Osteocyte (in vitro differentiated cells): ENCODE measurements around the gene RNF41. TPM values are rescaled to one million over a fixed set of nuclear protein-coding genes. Genes with fewer than 3 reads are reported as not detected.
A peak's percentile ranks its signal among the peaks of the same experiment; 100 is the strongest.

Source experiments
- DNase-seq: peaks from one replicate; pipeline ENCODE4 v3.0.0; 2021; ENCODE audit warnings: mixed read lengths; ENCODE audit not compliant: unreplicated experiment; ENCODE audit errors: extremely low spot score
- H3K27ac Mint-ChIP-seq: one replicate; pipeline ENCODE4 v1.8.0; 2021; ENCODE audit warnings: mild to moderate bottlenecking, mixed read lengths; ENCODE audit not compliant: unreplicated experiment
- H3K27me3 Mint-ChIP-seq: one replicate; pipeline ENCODE4 v1.8.0; 2021; ENCODE audit warnings: mixed read lengths; ENCODE audit not compliant: unreplicated experiment
- H3K36me3 Mint-ChIP-seq: one replicate; pipeline ENCODE4 v1.8.0; 2021; ENCODE audit warnings: mixed read lengths; ENCODE audit not compliant: unreplicated experiment
- H3K4me1 Mint-ChIP-seq: one replicate; pipeline ENCODE4 v1.8.0; 2021; ENCODE audit warnings: mixed read lengths; ENCODE audit not compliant: unreplicated experiment
- H3K4me3 Mint-ChIP-seq: one replicate; pipeline ENCODE4 v1.8.0; 2021; ENCODE audit warnings: mild to moderate bottlenecking, moderate library complexity, mixed read lengths; ENCODE audit not compliant: unreplicated experiment
- H3K9me3 Mint-ChIP-seq: one replicate; pipeline ENCODE4 v1.8.0; 2021; ENCODE audit warnings: mixed read lengths; ENCODE audit not compliant: unreplicated experiment
- CTCF ChIP-seq: fragments of 200-600 bp; sonication (generic); IDR thresholded peaks from 2 replicates; pipeline ENCODE4 v1.5.0; 2021; ENCODE audit warnings: antibody characterized with exemption, mild to moderate bottlenecking, moderate library complexity
- total RNA-seq: library from RNA; stranded (reverse); gene quantifications from 2 replicates; pipeline ENCODE4 v1.2.1, GENCODE V29; 2021

RNF41 gene
- total RNA-seq, 1 donor from 2014 or later = 71.2 TPM

GRCh38 chr12:56208006-56208405, 13.7 kb downstream of the RNF41 start:
- no peak overlapping the region for H3K4me3 Mint-ChIP-seq
- no peak overlapping the region for H3K27ac Mint-ChIP-seq
- H3K36me3 Mint-ChIP-seq = peaks cover 43% of the 10 kb centered on the region
- H3K9me3 Mint-ChIP-seq = no peaks in the 10 kb centered on the region
- no peak for DNase-seq
- no peak for TF ChIP-seq CTCF
- H3K4me1 Mint-ChIP-seq = no peaks in the 10 kb centered on the region
- H3K27me3 Mint-ChIP-seq = no peaks in the 10 kb centered on the region

DNA sequence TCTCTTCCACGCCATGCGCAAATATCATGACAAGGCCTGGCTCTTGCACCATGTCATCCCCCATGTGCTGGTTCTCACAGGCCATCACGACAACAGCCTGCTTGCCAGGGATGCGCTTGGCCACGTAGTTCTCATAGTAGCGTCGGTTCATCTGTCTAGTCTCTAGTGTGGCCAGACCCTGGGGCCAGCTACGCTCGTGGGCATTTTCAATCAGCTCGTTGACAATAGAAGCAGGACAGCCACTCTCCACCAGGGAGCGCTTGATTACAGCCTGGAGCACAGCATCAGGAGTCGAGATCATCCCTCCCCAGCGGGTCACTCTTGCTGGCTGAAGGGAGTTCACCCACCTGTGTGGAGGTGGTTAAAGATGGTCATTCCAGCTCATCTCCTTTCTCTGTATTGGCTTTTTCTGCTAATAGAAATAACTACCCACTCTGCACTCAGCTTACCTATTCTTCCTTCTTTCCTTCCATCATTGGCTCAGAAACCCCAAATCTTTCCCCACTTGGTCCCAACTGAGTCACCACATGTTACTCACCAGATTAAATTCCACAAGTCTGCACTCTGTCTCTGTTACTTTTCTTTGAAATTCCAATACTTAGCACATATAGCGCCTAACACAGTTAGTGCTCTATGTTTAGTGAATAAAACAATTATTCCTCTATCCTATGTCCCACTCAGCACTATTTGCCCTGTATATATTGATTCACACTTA, 15.1 kb downstream of the RNF41 start:
- Mint-ChIP-seq H3K4me1 (no peaks in the 10 kb centered on the region), H3K4me3 (no peak overlapping the region), H3K27me3 (no peaks in the 10 kb centered on the region), H3K9me3 (no peaks in the 10 kb centered on the region), H3K27ac (no peak overlapping the region), H3K36me3 (peaks cover 35% of the 10 kb centered on the region)
- peak; percentile 59 for TF ChIP-seq CTCF
- DNase-seq = no peak

GRCh38 chr12:56205445-56205844, 16.3 kb downstream of the RNF41 start:
- Mint-ChIP-seq H3K9me3 (no peaks in the 10 kb centered on the region), H3K27ac (no peak overlapping the region), H3K4me1 (no peaks in the 10 kb centered on the region), H3K4me3 (no peak overlapping the region), H3K36me3 (peaks cover 31% of the 10 kb centered on the region), H3K27me3 (no peaks in the 10 kb centered on the region)
- TF ChIP-seq CTCF = peak; percentile 7
- no peak for DNase-seq

DNA sequence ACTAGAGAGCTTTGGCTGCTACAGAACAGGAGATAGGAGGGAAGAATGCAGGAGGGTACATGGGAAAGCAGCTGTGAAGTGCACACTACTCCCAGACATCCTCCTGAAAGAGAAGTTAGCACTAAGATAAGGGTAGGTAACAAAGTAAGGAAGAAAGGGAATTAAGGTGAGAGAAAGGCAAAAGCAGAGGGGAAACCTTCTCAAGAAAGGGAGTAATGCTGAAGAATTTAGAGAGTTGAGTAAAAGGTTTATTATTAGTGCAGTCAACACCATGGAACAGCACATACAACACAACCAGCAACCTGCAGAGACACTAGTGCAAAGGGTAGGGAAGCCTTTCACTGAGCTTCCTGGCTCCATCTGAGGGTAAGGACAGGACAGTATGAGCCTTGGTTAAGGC, 17.4 kb downstream of the RNF41 start:
- TF ChIP-seq CTCF = no peak
- no peaks in the 10 kb centered on the region for H3K27me3 Mint-ChIP-seq
- DNase-seq = no peak
- no peaks in the 10 kb centered on the region for H3K9me3 Mint-ChIP-seq
- H3K4me1 Mint-ChIP-seq = no peaks in the 10 kb centered on the region
- H3K36me3 Mint-ChIP-seq = peaks cover 24% of the 10 kb centered on the region
- no peak overlapping the region for H3K4me3 Mint-ChIP-seq
- H3K27ac Mint-ChIP-seq = no peak overlapping the region

DNA sequence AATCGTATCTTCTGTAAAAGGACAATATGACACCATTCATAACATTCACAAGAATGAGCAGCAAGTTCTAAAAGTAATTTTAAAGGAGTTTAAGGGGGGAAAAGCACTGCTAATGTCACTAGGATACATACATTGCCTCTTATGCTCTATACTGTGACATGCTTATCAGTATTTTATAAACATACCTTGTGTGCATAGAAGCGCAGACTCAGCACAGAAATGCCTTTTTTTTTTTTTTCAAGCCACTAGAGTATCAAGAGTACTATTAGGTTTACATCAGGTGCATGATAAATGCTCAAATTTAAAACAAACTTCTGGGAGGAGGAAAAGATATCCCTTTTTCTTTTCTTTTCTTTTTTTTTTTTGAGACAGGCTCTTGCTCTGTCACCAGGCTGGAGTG, 18.9 kb downstream of the RNF41 start:
- Mint-ChIP-seq H3K36me3 (peaks cover 24% of the 10 kb centered on the region), H3K4me1 (peaks cover 2% of the 10 kb centered on the region), H3K9me3 (no peaks in the 10 kb centered on the region), H3K27ac (peak overlapping the region; percentile 15), H3K27me3 (no peaks in the 10 kb centered on the region), H3K4me3 (no peak overlapping the region)
- no peak for TF ChIP-seq CTCF
- DNase-seq = no peak
